Measurements from ENCODE around the gene HMCN2.

DNA sequence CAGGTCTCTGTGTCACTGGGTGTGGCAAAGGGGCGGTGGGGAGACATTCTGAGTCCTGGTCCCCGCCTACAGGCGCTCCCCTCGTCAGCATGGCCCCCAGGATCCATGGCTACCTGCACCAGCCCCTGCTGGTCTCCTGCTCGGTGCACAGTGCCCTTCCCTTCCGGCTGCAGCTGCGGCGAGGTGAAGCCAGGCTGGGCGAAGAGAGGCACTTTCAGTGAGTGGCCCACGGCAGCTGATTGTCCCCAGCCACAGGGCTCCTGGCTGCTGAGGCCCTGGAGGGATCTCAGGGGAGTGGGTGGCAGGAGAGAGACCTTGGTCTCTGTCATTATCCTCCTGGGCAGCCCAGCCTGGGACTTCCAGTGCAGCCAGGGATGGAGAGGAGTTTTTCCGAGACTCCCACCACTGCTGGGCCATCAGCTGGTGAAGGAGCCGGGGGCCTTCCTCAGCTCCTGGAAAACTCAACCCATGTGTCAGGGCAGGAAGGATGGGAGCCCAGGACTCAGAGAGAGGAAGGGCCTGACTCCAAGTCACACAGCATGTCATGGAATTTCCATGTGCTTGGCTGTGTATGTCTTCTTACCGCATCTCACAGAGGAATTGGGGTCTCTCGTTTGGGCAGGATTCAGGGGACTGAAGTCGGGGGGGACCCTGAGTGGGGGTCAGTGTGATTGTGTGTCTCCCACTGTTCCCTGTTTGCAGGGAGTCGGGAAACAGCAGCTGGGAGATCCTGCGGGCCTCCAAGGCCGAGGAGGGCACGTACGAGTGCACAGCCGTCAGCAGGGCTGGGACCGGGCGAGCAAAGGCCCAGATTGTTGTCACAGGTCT, 37.4 kb downstream of the HMCN2 start:
- TF ChIP-seq, protein P1, sequence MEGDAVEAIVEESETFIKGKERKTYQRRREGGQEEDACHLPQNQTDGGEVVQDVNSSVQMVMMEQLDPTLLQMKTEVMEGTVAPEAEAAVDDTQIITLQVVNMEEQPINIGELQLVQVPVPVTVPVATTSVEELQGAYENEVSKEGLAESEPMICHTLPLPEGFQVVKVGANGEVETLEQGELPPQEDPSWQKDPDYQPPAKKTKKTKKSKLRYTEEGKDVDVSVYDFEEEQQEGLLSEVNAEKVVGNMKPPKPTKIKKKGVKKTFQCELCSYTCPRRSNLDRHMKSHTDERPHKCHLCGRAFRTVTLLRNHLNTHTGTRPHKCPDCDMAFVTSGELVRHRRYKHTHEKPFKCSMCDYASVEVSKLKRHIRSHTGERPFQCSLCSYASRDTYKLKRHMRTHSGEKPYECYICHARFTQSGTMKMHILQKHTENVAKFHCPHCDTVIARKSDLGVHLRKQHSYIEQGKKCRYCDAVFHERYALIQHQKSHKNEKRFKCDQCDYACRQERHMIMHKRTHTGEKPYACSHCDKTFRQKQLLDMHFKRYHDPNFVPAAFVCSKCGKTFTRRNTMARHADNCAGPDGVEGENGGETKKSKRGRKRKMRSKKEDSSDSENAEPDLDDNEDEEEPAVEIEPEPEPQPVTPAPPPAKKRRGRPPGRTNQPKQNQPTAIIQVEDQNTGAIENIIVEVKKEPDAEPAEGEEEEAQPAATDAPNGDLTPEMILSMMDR (IDR thresholded peaks at IDR 0.05): no peak
- TF ChIP-seq POLR2A (IDR thresholded peaks at IDR 0.05): no peak

All from right lobe of liver (tissue), 4 donors.